Peyer's patch (tissue), 4 donors: ENCODE data around the gene NEMP2. TPM values are rescaled to one million over a fixed set of nuclear protein-coding genes. Genes with fewer than 3 reads are reported as not detected.

Source experiments
- DNase-seq, 3 donors: peaks; one replicate each; pipeline ENCODE4 v3.0.0-alpha.2; 2017 to 2019
- H3K27ac ChIP-seq, 4 donors: fragments of 200-600 bp; sonication (generic); one replicate each; pipeline ENCODE4 v1.5.1; 2016 to 2019
- H3K27me3 ChIP-seq, 2 donors: fragments of 200-600 bp; sonication (generic); one replicate each; pipeline ENCODE4 v1.5.1; 2019
- H3K36me3 ChIP-seq, 3 donors: fragments of 200-600 bp; sonication (generic); one replicate each; pipeline ENCODE4 v1.5.1; 2016 to 2019
- H3K4me1 ChIP-seq, 4 donors: fragments of 200-600 bp; sonication (generic); one replicate each; pipeline ENCODE4 v1.5.1; 2016 to 2019
- H3K4me3 ChIP-seq, 4 donors: fragments of 200-600 bp; sonication (generic); 1 replicate in 3 of 4; 2 replicates in 1 of 4; pipeline ENCODE4 v1.5.1; 2016 to 2019; ENCODE audit warnings: mild to moderate bottlenecking in 1 of 4
- H3K9me3 ChIP-seq, 4 donors: fragments of 200-600 bp; sonication (generic); one replicate each; pipeline ENCODE4 v1.5.1; 2016 to 2019; ENCODE audit warnings: mild to moderate bottlenecking in 1 of 4
- POLR2A ChIP-seq, 2 donors: fragments of 450-650 bp; IDR thresholded peaks; one replicate each; pipeline ENCODE4 v1.5.1; 2017; ENCODE audit warnings: antibody characterized with exemption in 2 of 2, mild to moderate bottlenecking in 2 of 2, moderate library complexity in 2 of 2
- total RNA-seq, 4 donors: library from RNA; depleted of rRNA; stranded (reverse); fragments of >200 nt; gene quantifications; one replicate each; pipeline ENCODE4 v1.1.0, GENCODE V29; 2016
- TF ChIP-seq, protein P1 (sequence below), 6 experiments: fragments of 450-650 bp in 4 of 6; fragments of 200-600 bp in 2 of 6; sonication (generic) in 1 of 6; IDR thresholded peaks; one replicate each; pipeline ENCODE4 v1.5.1; 2017 to 2019; ENCODE audit warnings: antibody characterized with exemption in 6 of 6, mild to moderate bottlenecking in 3 of 6, moderate library complexity in 1 of 6

The NEMP2 gene
- total RNA-seq, 4 donors from 2014 or later, result 0.85 to 11.6 (median 1.8) TPM

- no peak overlapping the region for H3K27ac ChIP-seq
- DNase-seq, result no peak
- TF ChIP-seq, protein P1, sequence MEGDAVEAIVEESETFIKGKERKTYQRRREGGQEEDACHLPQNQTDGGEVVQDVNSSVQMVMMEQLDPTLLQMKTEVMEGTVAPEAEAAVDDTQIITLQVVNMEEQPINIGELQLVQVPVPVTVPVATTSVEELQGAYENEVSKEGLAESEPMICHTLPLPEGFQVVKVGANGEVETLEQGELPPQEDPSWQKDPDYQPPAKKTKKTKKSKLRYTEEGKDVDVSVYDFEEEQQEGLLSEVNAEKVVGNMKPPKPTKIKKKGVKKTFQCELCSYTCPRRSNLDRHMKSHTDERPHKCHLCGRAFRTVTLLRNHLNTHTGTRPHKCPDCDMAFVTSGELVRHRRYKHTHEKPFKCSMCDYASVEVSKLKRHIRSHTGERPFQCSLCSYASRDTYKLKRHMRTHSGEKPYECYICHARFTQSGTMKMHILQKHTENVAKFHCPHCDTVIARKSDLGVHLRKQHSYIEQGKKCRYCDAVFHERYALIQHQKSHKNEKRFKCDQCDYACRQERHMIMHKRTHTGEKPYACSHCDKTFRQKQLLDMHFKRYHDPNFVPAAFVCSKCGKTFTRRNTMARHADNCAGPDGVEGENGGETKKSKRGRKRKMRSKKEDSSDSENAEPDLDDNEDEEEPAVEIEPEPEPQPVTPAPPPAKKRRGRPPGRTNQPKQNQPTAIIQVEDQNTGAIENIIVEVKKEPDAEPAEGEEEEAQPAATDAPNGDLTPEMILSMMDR (IDR thresholded peaks at IDR 0.05), result no peak
- TF ChIP-seq POLR2A (IDR thresholded peaks at IDR 0.05), result no peak
These were observed 4.1 kb downstream of the NEMP2 start for GRCh38 chr2:190530248-190530900.

DNA sequence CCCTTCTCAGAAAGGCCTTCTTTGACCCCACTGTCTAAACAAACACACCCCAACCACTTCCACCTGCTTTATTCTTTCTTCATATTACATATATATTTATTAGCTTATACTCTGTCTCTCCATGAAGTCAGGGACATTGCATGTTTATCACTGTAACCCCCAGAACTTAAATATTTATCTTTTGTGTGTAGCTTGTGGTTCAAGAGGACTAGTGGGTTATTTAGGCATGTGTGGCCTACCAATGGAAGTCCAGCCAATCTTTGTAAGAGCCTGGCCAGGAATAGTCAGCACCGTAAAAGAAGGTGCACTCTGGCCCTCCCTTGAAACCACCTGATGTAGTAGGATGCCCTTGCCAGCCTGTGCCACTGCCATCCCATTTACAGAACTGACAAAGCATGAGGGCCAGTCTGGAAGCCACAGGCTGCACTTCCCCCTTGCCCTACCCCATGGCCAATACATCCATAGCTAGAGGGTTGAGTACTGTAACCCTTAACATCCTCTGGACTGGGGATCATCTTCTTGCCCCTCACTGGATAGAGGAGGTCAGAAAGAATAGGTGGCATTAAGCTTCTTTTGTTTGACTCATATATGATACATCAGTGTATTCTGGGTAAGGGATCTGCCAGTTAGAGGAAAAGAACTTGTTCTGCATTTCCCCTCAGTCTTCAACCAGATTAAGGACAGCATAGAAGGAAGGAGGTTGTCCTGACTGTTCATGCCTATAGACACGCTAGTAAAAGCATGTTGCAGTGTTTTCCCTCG is 4.9 kb downstream of the NEMP2 start:
- Histone ChIP-seq H3K4me1 (peaks cover 0 to 5% (median 2%) of the 10 kb centered on the region in 4 donors), H3K36me3 (no peaks in the 10 kb centered on the region), H3K27me3 (no peaks in the 10 kb centered on the region), H3K27ac (no peak overlapping the region), H3K9me3 (no peaks in the 10 kb centered on the region), H3K4me3 (no peak overlapping the region)
- no peak for DNase-seq
- TF ChIP-seq, protein P1 (IDR thresholded peaks at IDR 0.05), result no peak
- TF ChIP-seq POLR2A (IDR thresholded peaks at IDR 0.05), result no peak

More at GRCh38 chr2:190530248-190530900, 4.1 kb downstream of the NEMP2 start:
- H3K9me3 ChIP-seq, result no peaks in the 10 kb centered on the region
- no peaks in the 10 kb centered on the region for H3K27me3 ChIP-seq
- H3K4me3 ChIP-seq, result no peak overlapping the region
- no peaks in the 10 kb centered on the region for H3K36me3 ChIP-seq
- peaks cover 0 to 5% (median 2%) of the 10 kb centered on the region in 4 donors for H3K4me1 ChIP-seq

- H3K27me3 ChIP-seq, result no peaks in the 10 kb centered on the region
- no peaks in the 10 kb centered on the region for H3K9me3 ChIP-seq
These were observed 6.0 kb downstream of the NEMP2 start for GRCh38 chr2:190528521-190529001.

DNA sequence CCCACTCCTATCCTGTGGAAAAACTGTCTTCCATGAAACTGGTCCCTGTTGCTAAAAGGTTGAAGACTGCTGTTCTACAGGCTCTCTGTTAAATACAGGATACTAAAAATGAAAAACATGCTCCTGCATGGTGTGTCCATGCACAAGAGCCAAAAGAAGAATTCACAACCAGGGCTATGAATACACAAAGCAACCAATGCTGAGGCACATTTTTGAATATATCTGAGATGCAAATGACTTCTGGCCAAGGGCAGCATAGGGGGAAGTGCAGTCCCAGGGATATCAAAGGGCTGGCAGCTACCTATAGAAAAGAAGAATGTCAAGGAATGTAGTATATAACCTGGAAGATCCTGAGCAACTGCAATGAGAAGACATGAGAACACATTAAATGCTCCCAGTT is 6.6 kb downstream of the NEMP2 start:
- peaks cover 0 to 5% (median under 1%) of the 10 kb centered on the region in 4 donors for H3K4me1 ChIP-seq
- H3K27me3 ChIP-seq, result no peaks in the 10 kb centered on the region
- H3K36me3 ChIP-seq, result no peaks in the 10 kb centered on the region
- H3K9me3 ChIP-seq, result no peaks in the 10 kb centered on the region
- no peak for TF ChIP-seq POLR2A (IDR thresholded peaks at IDR 0.05)
- TF ChIP-seq, protein P1 (IDR thresholded peaks at IDR 0.05), result no peak
- H3K4me3 ChIP-seq, result no peak overlapping the region
- no peak for DNase-seq
- H3K27ac ChIP-seq, result no peak overlapping the region

More at GRCh38 chr2:190528521-190529001, 6.0 kb downstream of the NEMP2 start:
- no peaks in the 10 kb centered on the region for H3K36me3 ChIP-seq
- H3K4me3 ChIP-seq, result no peak overlapping the region
- peaks cover 0 to 5% (median 2%) of the 10 kb centered on the region in 4 donors for H3K4me1 ChIP-seq
- TF ChIP-seq, protein P1 (IDR thresholded peaks at IDR 0.05), result no peak
- TF ChIP-seq POLR2A (IDR thresholded peaks at IDR 0.05), result no peak
- DNase-seq, result no peak
- no peak overlapping the region for H3K27ac ChIP-seq

- H3K4me1 ChIP-seq, result peaks cover 0 to 5% (median 0%) of the 10 kb centered on the region in 4 donors
- H3K4me3 ChIP-seq, result no peak overlapping the region
These were observed 7.3 kb downstream of the NEMP2 start for GRCh38 chr2:190527214-190527613.

More at GRCh38 chr2:190527214-190527613, 7.3 kb downstream of the NEMP2 start:
- H3K27ac ChIP-seq, result no peak overlapping the region
- H3K36me3 ChIP-seq, result no peaks in the 10 kb centered on the region
- H3K27me3 ChIP-seq, result no peaks in the 10 kb centered on the region
- TF ChIP-seq, protein P1 (IDR thresholded peaks at IDR 0.05), result no peak
- TF ChIP-seq POLR2A (IDR thresholded peaks at IDR 0.05), result no peak
- no peaks in the 10 kb centered on the region for H3K9me3 ChIP-seq
- no peak for DNase-seq
